GM23338 (cell line): ENCODE measurements around the gene CDC14B.

Source experiments
- CREB1 ChIP-seq: fragments of 250-450 bp; sonication (Bioruptor Pico); IDR thresholded peaks from 2 replicates; pipeline ENCODE4 v1.5.0; 2020; ENCODE audit warnings: low read depth, mild to moderate bottlenecking, moderate library complexity
- CTCF ChIP-seq, 2 experiments: fragments of 200-600 bp in 1 of 2; sonication (generic) in 1 of 2; conservative IDR thresholded peaks; 2 replicates each; pipeline versions ENCODE4 v1.5.1 to v1.6.1; 2016 to 2017; ENCODE audit warnings: antibody characterized with exemption in 2 of 2, low read depth in 2 of 2, mild to moderate bottlenecking in 2 of 2, moderate library complexity in 1 of 2
- EZH2 ChIP-seq: fragments of 200-600 bp; sonication (generic); IDR thresholded peaks from one replicate; pipeline ENCODE4 v1.8.0; 2017; ENCODE audit warnings: antibody characterized with exemption, mild to moderate bottlenecking, low read depth; ENCODE audit not compliant: unreplicated experiment
- EZH2phosphoT487 ChIP-seq: fragments of 200-600 bp; sonication (generic); IDR thresholded peaks from one replicate; pipeline ENCODE4 v1.8.1; 2018; ENCODE audit warnings: antibody characterized with exemption; ENCODE audit not compliant: unreplicated experiment
- JUNB ChIP-seq: IDR thresholded peaks from one replicate; pipeline ENCODE4 v1.6.1; 2016; ENCODE audit warnings: antibody characterized with exemption; ENCODE audit not compliant: unreplicated experiment
- POLR2AphosphoS5 ChIP-seq: IDR thresholded peaks from 2 replicates; pipeline ENCODE4 v1.6.1; 2016; ENCODE audit warnings: antibody characterized with exemption, low read depth
- REST ChIP-seq: IDR thresholded peaks from one replicate; pipeline ENCODE4 v1.6.1; 2018; ENCODE audit warnings: antibody characterized with exemption; ENCODE audit not compliant: unreplicated experiment
- ZNF114 ChIP-seq: fragments of 250-450 bp; sonication (Bioruptor Pico); IDR thresholded peaks from 2 replicates; pipeline ENCODE4 v1.5.0; 2020; ENCODE audit warnings: mild to moderate bottlenecking, moderate library complexity

- TF ChIP-seq CTCF (conservative IDR thresholded peaks at IDR 0.05; ENCODE audit: low read depth in 2 of 2) (no peak), CREB1 (CRISPR knock-in tag) (no peak), ZNF114 (no peak), POLR2AphosphoS5 (no peak), EZH2phosphoT487 (no peak), JUNB (no peak), EZH2 (no peak), REST (no peak)
Measured at GRCh38 chr9:96482476-96482875, 137.2 kb downstream of the CDC14B start.
